IPS-18a (cell line): ENCODE data around the gene MT1M.
A peak's percentile ranks its signal among the peaks of the same experiment; 100 is the strongest.

Source experiments
- H3K27ac ChIP-seq: one replicate; pipeline ENCODE4 v1.5.1; 2013; ENCODE audit warnings: low read length
- H3K27me3 ChIP-seq: one replicate; pipeline ENCODE4 v1.6.1; 2013; ENCODE audit warnings: mild to moderate bottlenecking, low read length; ENCODE audit not compliant: control insufficient read depth, insufficient read depth
- H3K36me3 ChIP-seq: one replicate; pipeline ENCODE4 v1.6.1; 2013; ENCODE audit warnings: low read depth, low read length; ENCODE audit not compliant: control insufficient read depth
- H3K4me1 ChIP-seq: one replicate; pipeline ENCODE4 v1.6.1; 2013; ENCODE audit warnings: low read depth, low read length; ENCODE audit not compliant: control insufficient read depth
- H3K4me3 ChIP-seq: one replicate; pipeline ENCODE4 v1.5.1; 2013; ENCODE audit warnings: low read length
- H3K9ac ChIP-seq: one replicate; pipeline ENCODE4 v1.6.1; 2013; ENCODE audit warnings: mild to moderate bottlenecking, low read length, moderate library complexity
- H3K9me3 ChIP-seq: one replicate; pipeline ENCODE4 v1.6.1; 2013; ENCODE audit warnings: low read depth, low read length; ENCODE audit not compliant: control insufficient read depth

The MT1M gene

DNA sequence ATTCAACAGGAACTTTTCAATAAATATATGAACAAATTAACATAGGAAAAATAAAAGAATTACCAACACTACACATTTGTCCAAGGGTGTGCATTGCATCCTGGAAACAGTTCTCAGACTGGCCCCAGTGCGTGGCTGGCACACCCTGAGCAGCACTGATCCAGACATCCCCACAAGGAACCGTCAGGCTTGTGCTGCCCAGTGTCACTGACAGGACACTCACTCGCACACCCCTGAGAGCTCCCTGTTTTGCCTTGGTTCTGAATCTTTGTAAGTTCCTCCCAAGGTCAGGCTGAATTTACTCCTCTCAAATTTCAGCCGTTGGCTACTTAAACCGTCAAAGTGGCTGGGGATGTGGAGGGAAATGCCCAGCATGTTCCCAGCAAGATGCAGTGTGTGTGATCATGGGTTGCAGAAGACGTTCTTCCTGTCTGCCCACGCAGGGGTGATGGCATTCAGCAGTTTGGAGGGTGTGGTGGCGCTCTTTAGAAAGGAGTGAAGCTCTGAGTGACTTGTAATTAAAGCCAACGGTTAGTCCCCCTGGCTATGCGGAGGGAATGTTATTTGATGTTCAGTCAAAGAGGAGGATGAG, 22.3 kb upstream of the MT1M start:
- Histone ChIP-seq H3K4me3 (no peak overlapping the region), H3K27me3 (peaks cover 80% of the 10 kb centered on the region), H3K27ac (no peak overlapping the region), H3K9ac (no peak overlapping the region), H3K9me3 (no peaks in the 10 kb centered on the region), H3K36me3 (no peaks in the 10 kb centered on the region), H3K4me1 (peaks cover 13% of the 10 kb centered on the region)

DNA sequence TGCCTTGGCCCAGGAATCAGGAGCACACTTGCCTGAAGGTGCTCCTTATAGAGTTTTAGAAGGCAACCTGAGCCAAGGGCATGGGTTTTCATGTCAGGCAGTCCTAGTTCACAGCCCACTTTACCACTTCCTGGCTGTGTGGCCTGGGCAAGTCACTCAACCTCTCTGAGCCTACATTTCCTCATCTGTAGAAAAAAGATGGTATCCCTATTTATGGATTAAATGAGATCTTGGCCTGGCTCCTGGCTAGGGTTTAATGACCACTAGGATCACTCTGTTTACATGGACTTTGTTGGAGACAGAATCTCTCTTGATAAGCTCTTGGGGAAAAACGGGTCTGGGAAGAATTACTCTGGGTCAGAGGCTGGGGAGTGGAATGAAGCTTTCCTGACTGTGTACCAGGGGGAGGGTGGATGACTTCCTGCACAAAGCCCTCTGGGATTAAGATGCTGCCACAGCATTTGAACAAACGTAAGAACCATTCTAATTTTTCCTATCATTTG, 21.8 kb upstream of the MT1M start:
- Histone ChIP-seq H3K4me3 (no peak overlapping the region), H3K9me3 (no peaks in the 10 kb centered on the region), H3K4me1 (peaks cover 13% of the 10 kb centered on the region), H3K27ac (no peak overlapping the region), H3K36me3 (no peaks in the 10 kb centered on the region), H3K9ac (no peak overlapping the region), H3K27me3 (peaks cover 85% of the 10 kb centered on the region)

DNA sequence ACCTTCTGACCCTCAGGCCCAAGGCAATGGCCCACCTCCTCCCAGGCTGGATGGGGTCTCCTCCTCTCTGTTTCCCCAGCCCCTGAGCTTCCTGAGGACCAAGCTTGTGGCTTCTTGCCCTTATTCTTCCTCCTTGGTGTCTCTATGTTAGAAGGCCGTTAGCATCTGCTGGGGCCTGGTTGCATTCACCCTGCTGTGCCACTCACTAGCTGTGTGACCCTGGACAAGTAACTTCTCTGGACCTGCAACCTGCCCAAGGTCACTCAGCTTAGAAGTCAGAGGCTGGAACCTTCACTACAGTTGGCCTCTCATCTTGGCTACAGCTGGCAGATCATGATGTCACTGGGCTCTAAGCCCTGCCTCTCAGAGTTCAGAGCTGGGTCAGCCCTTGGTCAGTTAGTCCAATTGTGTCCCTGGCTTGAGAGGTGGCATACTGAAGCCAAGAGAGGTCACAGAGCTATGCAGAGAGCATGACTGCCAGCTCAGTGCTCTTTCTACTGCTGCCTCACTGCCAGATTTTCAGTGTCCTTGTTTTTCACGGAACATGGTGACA, 21.1 kb upstream of the MT1M start:
- no peak overlapping the region for H3K4me3 ChIP-seq
- H3K4me1 ChIP-seq = peaks cover 13% of the 10 kb centered on the region
- no peak overlapping the region for H3K27ac ChIP-seq
- peaks cover 87% of the 10 kb centered on the region for H3K27me3 ChIP-seq
- no peaks in the 10 kb centered on the region for H3K9me3 ChIP-seq
- H3K9ac ChIP-seq = no peak overlapping the region
- no peaks in the 10 kb centered on the region for H3K36me3 ChIP-seq

DNA sequence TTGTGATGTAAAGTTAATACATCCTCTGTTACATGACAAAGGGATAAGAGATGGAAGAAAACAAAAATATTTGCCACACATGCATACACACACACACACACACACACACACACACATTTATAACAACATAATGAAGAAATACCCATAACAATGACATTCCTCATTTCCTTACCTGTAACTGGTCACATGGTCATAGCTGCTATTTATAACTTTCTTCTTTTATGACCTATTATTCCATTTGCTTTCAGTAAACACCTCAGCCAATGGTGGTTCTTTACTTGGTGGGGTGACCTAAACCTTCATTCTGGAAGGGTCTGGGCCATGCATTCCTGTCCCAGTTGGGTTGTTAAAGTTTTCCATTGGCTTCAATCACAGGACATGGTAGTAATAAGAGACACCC, 18.8 kb upstream of the MT1M start:
- no peak overlapping the region for H3K27ac ChIP-seq
- no peak overlapping the region for H3K4me3 ChIP-seq
- peaks cover 87% of the 10 kb centered on the region for H3K27me3 ChIP-seq
- H3K36me3 ChIP-seq = no peaks in the 10 kb centered on the region
- H3K9ac ChIP-seq = no peak overlapping the region
- H3K9me3 ChIP-seq = no peaks in the 10 kb centered on the region
- H3K4me1 ChIP-seq = peaks cover 20% of the 10 kb centered on the region

DNA sequence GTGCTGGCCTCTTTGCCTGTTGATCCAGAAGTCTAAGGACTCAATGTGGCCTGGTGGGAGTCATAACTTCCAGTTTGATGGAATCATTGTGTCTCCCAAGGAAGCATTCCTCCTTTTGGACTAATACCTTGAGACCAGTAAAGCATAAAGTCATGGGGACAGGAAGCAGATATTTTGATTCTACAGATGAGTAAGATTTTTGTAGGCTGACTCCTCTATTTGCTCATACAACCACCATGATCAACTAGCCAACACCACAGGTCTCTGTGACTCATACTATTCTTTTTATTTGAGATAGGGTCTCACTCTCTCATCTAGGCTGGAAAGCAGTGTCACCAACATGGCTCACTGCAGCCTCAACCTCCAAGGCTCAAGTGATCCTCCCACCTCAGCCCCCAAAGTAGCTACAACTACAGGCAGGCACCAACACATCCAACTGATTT, 17.9 kb upstream of the MT1M start:
- no peaks in the 10 kb centered on the region for H3K36me3 ChIP-seq
- H3K4me3 ChIP-seq = no peak overlapping the region
- H3K27ac ChIP-seq = no peak overlapping the region
- peaks cover 87% of the 10 kb centered on the region for H3K27me3 ChIP-seq
- peaks cover 17% of the 10 kb centered on the region for H3K4me1 ChIP-seq
- H3K9me3 ChIP-seq = no peaks in the 10 kb centered on the region
- no peak overlapping the region for H3K9ac ChIP-seq

DNA sequence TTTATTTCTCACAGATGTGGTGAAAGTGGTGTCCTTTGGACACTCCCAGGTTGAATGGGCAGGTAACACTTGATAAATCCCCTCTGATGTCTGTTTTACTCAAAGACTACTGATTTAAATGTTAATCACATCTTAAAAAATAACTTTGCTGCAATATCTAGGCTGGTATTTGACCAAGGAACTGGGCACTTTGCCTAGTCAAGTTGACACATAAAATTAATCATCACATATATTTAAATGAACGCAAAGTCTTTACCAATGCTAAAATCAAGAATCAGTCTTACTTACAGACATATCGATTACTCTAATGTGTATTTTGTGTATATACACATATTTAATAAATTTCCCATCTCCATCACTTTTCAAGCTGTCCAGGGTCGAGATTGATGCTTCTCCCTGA, 17.1 kb upstream of the MT1M start:
- H3K4me1 ChIP-seq = peaks cover 9% of the 10 kb centered on the region
- H3K27me3 ChIP-seq = peaks cover 87% of the 10 kb centered on the region
- no peak overlapping the region for H3K4me3 ChIP-seq
- H3K36me3 ChIP-seq = no peaks in the 10 kb centered on the region
- H3K27ac ChIP-seq = no peak overlapping the region
- H3K9me3 ChIP-seq = no peaks in the 10 kb centered on the region
- no peak overlapping the region for H3K9ac ChIP-seq

DNA sequence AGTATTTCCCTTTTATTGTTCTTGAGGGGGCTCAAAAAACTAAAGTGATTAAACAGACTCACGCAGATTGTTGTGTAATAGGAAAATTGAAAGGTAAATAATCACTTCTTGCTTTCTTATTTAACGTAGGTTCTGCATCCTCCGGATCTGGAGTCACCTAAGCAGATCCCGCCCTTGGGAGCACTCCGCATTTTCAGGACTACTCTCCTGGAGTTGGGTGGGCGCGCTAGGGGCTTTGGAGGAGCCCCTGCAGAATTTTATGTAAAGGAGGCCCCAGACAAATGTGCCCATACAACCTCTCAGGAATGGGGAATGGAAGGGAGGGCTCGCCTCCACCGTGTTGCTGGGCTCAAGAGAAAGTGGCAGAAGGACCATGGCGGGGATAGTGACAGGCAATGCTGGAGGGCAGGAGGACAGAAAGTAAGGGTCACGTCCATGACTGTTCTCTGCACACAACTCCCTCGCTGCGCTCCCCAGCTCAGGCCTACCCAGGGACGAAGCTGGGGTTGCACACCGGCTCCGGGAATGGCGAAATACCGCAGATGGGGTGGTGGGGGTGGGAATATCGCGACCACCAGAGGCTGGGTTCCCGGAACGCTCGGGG, 15.7 kb upstream of the MT1M start:
- Histone ChIP-seq H3K4me3 (peak overlapping the region; percentile 62), H3K27ac (no peak overlapping the region), H3K4me1 (peaks cover 16% of the 10 kb centered on the region), H3K9me3 (no peaks in the 10 kb centered on the region), H3K27me3 (peaks cover 87% of the 10 kb centered on the region), H3K36me3 (no peaks in the 10 kb centered on the region), H3K9ac (no peak overlapping the region)

DNA sequence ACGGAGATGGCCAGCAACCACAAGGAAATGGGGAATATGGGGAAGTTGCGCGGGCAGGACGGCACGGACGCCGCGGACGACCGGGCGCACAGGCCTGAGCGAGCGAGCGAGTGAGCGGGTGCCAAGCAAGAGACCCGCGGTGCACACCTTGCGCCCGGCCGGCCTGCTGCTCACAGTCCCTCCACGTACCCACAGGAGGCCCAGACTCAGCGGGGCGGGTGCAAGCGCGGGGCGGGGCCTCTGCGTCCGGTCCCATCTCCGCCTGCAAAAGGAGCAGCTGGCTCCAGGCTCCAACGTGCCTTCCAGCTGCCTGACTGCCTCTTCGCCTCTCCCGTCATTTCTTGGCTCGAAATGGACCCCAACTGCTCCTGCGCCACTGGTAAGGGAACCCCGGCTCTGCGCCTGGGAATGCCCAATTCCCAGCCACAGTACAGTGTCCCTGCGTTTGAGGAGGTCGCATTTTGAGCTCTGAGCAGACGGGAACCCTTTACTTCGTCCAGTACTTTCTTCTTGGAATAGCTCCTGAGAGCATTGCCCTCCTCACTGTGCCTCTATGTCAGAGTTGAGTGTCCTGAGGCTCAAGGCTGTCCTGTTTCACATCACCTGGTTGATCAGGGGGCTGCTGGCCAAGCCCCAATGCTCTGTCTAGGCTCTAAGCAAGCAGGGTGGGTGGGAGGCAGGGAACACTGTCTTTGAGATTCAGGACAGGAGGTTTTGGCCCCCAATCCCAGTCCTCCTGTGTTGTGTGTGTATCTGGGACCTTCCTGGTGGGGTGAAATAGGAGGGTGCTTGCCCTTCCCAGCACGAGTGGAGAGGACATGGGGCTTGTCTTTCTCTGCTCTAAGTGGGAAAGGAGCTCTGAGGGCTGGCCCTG, 15.0 kb upstream of the MT1M start:
- no peak overlapping the region for H3K27ac ChIP-seq
- peaks cover 18% of the 10 kb centered on the region for H3K4me1 ChIP-seq
- H3K9me3 ChIP-seq = no peaks in the 10 kb centered on the region
- peak overlapping the region; percentile 62 for H3K4me3 ChIP-seq
- H3K9ac ChIP-seq = no peak overlapping the region
- peaks cover 93% of the 10 kb centered on the region for H3K27me3 ChIP-seq
- H3K36me3 ChIP-seq = no peaks in the 10 kb centered on the region

DNA sequence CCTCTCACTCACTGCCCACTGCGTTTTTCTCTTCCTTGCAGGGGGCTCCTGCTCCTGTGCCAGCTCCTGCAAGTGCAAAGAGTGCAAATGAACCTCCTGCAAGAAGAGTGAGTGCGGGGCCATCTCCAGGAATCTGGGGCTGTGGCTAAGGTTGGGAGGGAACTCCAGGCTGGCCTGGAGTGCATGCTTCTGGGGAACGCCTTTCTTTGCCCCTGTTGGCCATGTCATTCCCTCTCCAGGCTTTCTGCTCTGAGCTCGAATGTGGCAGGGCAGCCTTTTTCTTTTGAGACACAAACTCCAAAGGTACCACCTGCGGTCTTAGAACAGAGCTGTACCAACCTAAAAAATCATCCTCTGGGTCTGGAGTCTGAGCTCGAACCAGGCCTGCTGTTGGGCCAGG, 14.3 kb upstream of the MT1M start:
- H3K36me3 ChIP-seq = no peaks in the 10 kb centered on the region
- no peak overlapping the region for H3K27ac ChIP-seq
- no peak overlapping the region for H3K9ac ChIP-seq
- H3K4me3 ChIP-seq = no peak overlapping the region
- H3K9me3 ChIP-seq = no peaks in the 10 kb centered on the region
- peaks cover 18% of the 10 kb centered on the region for H3K4me1 ChIP-seq
- H3K27me3 ChIP-seq = peaks cover 100% of the 10 kb centered on the region

DNA sequence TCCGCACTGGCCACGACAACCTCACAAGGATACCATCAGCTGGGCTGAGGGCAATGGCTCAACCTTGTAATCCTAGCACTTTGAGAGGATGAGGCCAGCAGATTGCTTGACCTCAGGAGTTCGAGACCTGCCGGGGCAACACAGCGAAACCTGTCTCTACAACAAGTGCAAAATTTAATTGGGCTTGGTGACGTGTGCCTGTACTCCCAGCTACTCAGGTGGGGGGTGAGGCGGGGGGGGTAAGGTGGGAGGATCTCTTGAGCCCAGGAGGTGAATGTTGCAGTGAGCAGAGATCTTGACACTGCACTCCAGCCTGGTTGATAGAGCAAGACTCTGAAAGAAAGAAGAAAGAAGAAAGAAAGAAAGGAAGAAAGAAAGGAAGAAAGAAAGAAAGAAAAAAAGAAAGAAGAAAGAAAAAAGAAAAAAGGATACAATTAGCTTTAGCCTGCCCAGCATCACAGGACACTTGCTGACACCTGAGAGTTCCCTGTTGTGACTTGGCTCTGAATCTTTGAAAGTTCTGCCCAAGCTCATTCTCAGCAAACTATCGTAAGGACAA, 12.0 kb upstream of the MT1M start:
- Histone ChIP-seq H3K36me3 (no peaks in the 10 kb centered on the region), H3K27ac (no peak overlapping the region), H3K4me3 (no peak overlapping the region), H3K9ac (no peak overlapping the region), H3K4me1 (peaks cover 18% of the 10 kb centered on the region), H3K27me3 (peaks cover 100% of the 10 kb centered on the region), H3K9me3 (no peaks in the 10 kb centered on the region)
